Activated B cell treated with CpG ODN at 0.5 μM for 24 hours (primary cell): ENCODE data around the gene PLCB1. TPM values are rescaled to one million over a fixed set of nuclear protein-coding genes. Genes with fewer than 3 reads are reported as not detected.

Experiments
- ATAC-seq: fragments of 200-7000 bp; cut with Tn5 transposase; one replicate; pipeline ENCODE4 v1.10.0; 2021; ENCODE audit warnings: low read depth, mild to moderate bottlenecking, moderate library complexity
- CTCF ChIA-PET: fragments of 350-600 bp; sonication (Branson Sonifier 250); formaldehyde crosslinking; loops from one replicate; lab custom pipeline; 2021; ENCODE audit warnings: antibody characterized with exemption; lab: Charles Lee
- POLR2A ChIA-PET: fragments of 350-600 bp; sonication (Branson Sonifier 250); formaldehyde crosslinking; loops from one replicate; lab custom pipeline; 2021; ENCODE audit warnings: antibody characterized with exemption; lab: Charles Lee
- DNase-seq: peaks from one replicate; pipeline ENCODE4 v3.0.0; 2022
- H3K27ac Mint-ChIP-seq: one replicate; pipeline ENCODE4 v1.8.0; 2020; ENCODE audit warnings: mixed read lengths
- H3K27me3 Mint-ChIP-seq: one replicate; pipeline ENCODE4 v1.8.0; 2021; ENCODE audit warnings: mixed read lengths
- H3K36me3 Mint-ChIP-seq: one replicate; pipeline ENCODE4 v1.8.0; 2021; ENCODE audit warnings: low read depth, mixed read lengths
- H3K4me1 Mint-ChIP-seq: one replicate; pipeline ENCODE4 v1.8.0; 2021; ENCODE audit warnings: mixed read lengths
- H3K4me3 Mint-ChIP-seq: one replicate; pipeline ENCODE4 v1.8.0; 2020; ENCODE audit warnings: mild to moderate bottlenecking, mixed read lengths
- H3K9me3 Mint-ChIP-seq: one replicate; pipeline ENCODE4 v1.8.0; 2020; ENCODE audit warnings: mixed read lengths
- intact Hi-C: fragments of 100-400 bp; cut with micrococcal nuclease; formaldehyde crosslinking; loops from one replicate; pipeline ENCODE4 v1.15.1; 2024
- total RNA-seq: library from RNA; stranded (reverse); gene quantifications from 2 replicates; pipeline ENCODE4 v1.2.3, GENCODE V29; 2022
- TF ChIP-seq, protein P1 (sequence below): fragments of 200-600 bp; IDR thresholded peaks from one replicate; pipeline ENCODE4 v1.8.0; 2022; ENCODE audit warnings: antibody characterized with exemption, mild to moderate bottlenecking

The PLCB1 gene
- total RNA-seq, 1 donor from 2014 or later, result 0.86 TPM

DNA sequence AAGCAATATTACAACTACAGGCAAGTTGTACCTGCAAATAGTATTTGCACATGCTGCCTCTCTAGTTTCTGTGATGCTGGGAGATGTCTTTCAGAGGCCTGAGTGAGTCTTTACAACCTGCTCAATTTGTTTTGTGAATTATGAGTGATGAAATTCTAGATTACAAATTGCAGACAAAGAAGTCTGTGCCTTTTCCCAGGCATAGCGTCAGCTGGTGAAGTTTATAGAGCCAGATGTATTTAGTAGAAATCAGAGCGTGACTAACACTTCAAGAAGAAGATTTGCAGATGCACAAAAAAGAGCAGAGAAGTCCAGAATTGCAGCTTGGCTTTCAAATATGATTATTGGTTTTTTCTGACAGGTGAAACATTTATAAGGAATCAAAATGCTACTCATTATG is 289.9 kb downstream of the PLCB1 start:
- Mint-ChIP-seq H3K27me3 (no peaks in the 10 kb centered on the region), H3K4me3 (no peak overlapping the region), H3K4me1 (no peaks in the 10 kb centered on the region), H3K27ac (no peak overlapping the region), H3K36me3 (no peaks in the 10 kb centered on the region), H3K9me3 (no peaks in the 10 kb centered on the region)
- POLR2A ChIA-PET, result no interaction called here
- intact Hi-C loops, result no loop called here
- ATAC-seq, result no peak
- DNase-seq, result no peak
- TF ChIP-seq, protein P1, sequence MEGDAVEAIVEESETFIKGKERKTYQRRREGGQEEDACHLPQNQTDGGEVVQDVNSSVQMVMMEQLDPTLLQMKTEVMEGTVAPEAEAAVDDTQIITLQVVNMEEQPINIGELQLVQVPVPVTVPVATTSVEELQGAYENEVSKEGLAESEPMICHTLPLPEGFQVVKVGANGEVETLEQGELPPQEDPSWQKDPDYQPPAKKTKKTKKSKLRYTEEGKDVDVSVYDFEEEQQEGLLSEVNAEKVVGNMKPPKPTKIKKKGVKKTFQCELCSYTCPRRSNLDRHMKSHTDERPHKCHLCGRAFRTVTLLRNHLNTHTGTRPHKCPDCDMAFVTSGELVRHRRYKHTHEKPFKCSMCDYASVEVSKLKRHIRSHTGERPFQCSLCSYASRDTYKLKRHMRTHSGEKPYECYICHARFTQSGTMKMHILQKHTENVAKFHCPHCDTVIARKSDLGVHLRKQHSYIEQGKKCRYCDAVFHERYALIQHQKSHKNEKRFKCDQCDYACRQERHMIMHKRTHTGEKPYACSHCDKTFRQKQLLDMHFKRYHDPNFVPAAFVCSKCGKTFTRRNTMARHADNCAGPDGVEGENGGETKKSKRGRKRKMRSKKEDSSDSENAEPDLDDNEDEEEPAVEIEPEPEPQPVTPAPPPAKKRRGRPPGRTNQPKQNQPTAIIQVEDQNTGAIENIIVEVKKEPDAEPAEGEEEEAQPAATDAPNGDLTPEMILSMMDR, result no peak
- CTCF ChIA-PET, result no interaction called here

DNA sequence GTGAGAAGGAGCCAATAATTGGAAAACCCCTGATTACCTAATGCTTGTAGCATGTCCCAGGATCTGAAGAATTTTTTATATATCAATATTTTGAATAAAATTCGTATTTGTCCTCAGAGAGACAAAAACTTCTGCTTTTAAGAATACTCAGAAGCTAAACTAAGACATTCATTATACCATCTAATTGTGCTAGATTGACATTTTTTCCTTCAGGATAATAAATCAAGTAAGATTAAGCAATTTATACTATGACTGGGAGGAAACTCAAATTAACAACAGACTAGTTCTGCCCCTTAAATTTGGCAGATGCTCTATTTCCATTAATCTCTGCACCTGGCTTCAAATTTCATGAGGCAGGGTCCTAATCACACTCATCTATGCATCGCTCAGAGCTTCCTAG is 291.4 kb downstream of the PLCB1 start:
- intact Hi-C loops, result no loop called here
- CTCF ChIA-PET, result no interaction called here
- no peaks in the 10 kb centered on the region for H3K36me3 Mint-ChIP-seq
- no peak for DNase-seq
- ATAC-seq, result no peak
- H3K27me3 Mint-ChIP-seq, result no peaks in the 10 kb centered on the region
- H3K9me3 Mint-ChIP-seq, result no peaks in the 10 kb centered on the region
- no peaks in the 10 kb centered on the region for H3K4me1 Mint-ChIP-seq
- TF ChIP-seq, protein P1, result no peak
- no peak overlapping the region for H3K27ac Mint-ChIP-seq
- POLR2A ChIA-PET, result no interaction called here
- no peak overlapping the region for H3K4me3 Mint-ChIP-seq

DNA sequence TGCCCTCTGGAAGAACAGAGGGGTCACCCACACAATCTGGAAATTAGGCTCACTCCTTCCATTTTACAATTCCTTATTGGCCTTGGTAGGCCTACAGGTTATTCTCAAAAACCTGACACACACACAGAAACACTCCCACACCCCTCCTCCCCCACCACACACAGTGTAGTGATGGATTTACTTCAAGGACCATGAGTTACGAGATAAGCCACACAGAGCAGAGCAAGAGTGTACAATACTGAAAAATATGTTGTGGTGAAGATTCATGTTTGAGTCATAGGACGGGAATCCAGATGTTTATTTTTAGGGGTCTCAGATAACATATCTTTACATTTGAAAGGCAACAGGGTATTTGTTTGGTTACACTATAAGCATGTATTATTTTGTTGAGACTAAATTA is 291.9 kb downstream of the PLCB1 start:
- Mint-ChIP-seq H3K4me1 (no peaks in the 10 kb centered on the region), H3K4me3 (no peak overlapping the region), H3K9me3 (no peaks in the 10 kb centered on the region), H3K36me3 (no peaks in the 10 kb centered on the region), H3K27ac (no peak overlapping the region), H3K27me3 (no peaks in the 10 kb centered on the region)
- no peak for ATAC-seq
- CTCF ChIA-PET, result no interaction called here
- POLR2A ChIA-PET, result no interaction called here
- DNase-seq, result no peak
- intact Hi-C loops, result no loop called here
- TF ChIP-seq, protein P1, result no peak

DNA sequence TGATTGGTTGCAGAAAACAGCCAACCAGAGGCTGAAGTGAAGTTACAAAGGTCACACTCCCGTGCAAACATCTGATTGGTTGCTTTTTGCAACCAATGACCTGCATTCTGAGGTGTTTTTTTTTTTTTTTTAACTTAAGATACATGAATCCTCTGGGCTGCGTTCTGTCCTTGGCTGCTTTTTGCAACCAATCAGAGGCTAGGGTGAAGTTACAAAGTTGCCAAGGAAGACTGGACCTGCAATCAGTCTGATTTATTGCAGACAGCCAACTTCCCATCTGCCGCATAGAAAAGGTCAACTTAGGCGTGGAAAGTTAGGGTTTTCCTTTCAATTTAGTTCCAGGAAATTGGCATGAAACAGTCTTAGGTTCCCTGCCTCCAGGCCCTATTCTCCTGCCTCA is 292.9 kb downstream of the PLCB1 start:
- no peak overlapping the region for H3K4me3 Mint-ChIP-seq
- intact Hi-C loops, result no loop called here
- CTCF ChIA-PET, result no interaction called here
- no peaks in the 10 kb centered on the region for H3K36me3 Mint-ChIP-seq
- no peaks in the 10 kb centered on the region for H3K4me1 Mint-ChIP-seq
- H3K27ac Mint-ChIP-seq, result no peak overlapping the region
- peaks cover under 1% of the 10 kb centered on the region for H3K27me3 Mint-ChIP-seq
- DNase-seq (no peak), ATAC-seq (no peak)
- TF ChIP-seq, protein P1, result no peak
- POLR2A ChIA-PET, result no interaction called here
- H3K9me3 Mint-ChIP-seq, result no peaks in the 10 kb centered on the region

DNA sequence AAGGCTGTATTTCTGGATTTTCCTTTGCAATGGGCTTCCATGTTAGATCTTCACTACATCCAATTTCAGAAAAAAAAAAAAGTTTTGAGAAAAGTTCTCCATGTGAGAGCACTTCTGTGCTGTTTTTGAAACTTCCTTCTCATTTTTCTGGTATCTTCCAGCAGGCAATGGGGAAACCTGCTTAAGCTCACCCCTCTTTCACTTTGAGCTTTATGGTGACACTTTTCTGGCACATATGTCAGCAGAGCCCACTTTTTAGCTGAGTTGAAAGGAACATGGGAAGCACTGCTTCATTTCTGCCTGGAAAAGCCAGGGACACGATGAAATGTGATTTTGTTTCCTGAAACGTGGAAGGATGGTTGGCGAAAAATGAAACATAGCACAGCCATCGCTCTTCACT is 293.7 kb downstream of the PLCB1 start:
- intact Hi-C loops, result no loop called here
- H3K27ac Mint-ChIP-seq, result no peak overlapping the region
- DNase-seq, result no peak
- no peak for ATAC-seq
- no peaks in the 10 kb centered on the region for H3K36me3 Mint-ChIP-seq
- H3K4me3 Mint-ChIP-seq, result no peak overlapping the region
- peaks cover 2% of the 10 kb centered on the region for H3K27me3 Mint-ChIP-seq
- no peaks in the 10 kb centered on the region for H3K4me1 Mint-ChIP-seq
- no peaks in the 10 kb centered on the region for H3K9me3 Mint-ChIP-seq
- ChIA-PET CTCF (no interaction called here), POLR2A (no interaction called here)
- TF ChIP-seq, protein P1, result no peak
